ENCODE data around the gene COG3.

- TF ChIP-seq TAF1 (conservative IDR thresholded peaks at IDR 0.05) (no peak), CTCF (IDR thresholded peaks at IDR 0.05; ENCODE audit: low read depth, low read length, missing input control) (no peak), RXRA (IDR thresholded peaks at IDR 0.05) (no peak), HNF4A (conservative IDR thresholded peaks at IDR 0.05) (no peak), MAX (IDR thresholded peaks at IDR 0.05) (no peak), GABPA (IDR thresholded peaks at IDR 0.05 in 1 of 2, conservative IDR thresholded peaks at IDR 0.05 in 1 of 2) (no peak), REST (IDR thresholded peaks at IDR 0.05) (no peak), RAD21 (IDR thresholded peaks at IDR 0.05) (no peak), YY1 (IDR thresholded peaks at IDR 0.05) (no peak), SP1 (IDR thresholded peaks at IDR 0.05) (no peak), FOXA2 (IDR thresholded peaks at IDR 0.05) (no peak), JUND (IDR thresholded peaks at IDR 0.05) (no peak)
These were observed 18.6 kb upstream of the COG3 start for GRCh38 chr13:45446181-45446580.
